GM23338 (cell line): ENCODE data around the gene NTN1.

Experiments used
- CREB1 ChIP-seq: fragments of 250-450 bp; sonication (Bioruptor Pico); IDR thresholded peaks from 2 replicates; pipeline ENCODE4 v1.5.0; 2020; ENCODE audit warnings: low read depth, mild to moderate bottlenecking, moderate library complexity
- EZH2 ChIP-seq: fragments of 200-600 bp; sonication (generic); IDR thresholded peaks from one replicate; pipeline ENCODE4 v1.8.0; 2017; ENCODE audit warnings: antibody characterized with exemption, mild to moderate bottlenecking, low read depth; ENCODE audit not compliant: unreplicated experiment
- EZH2phosphoT487 ChIP-seq: fragments of 200-600 bp; sonication (generic); IDR thresholded peaks from one replicate; pipeline ENCODE4 v1.8.1; 2018; ENCODE audit warnings: antibody characterized with exemption; ENCODE audit not compliant: unreplicated experiment
- JUNB ChIP-seq: IDR thresholded peaks from one replicate; pipeline ENCODE4 v1.6.1; 2016; ENCODE audit warnings: antibody characterized with exemption; ENCODE audit not compliant: unreplicated experiment
- NANOG ChIP-seq: IDR thresholded peaks from 2 replicates; pipeline ENCODE4 v1.6.1; 2016; ENCODE audit warnings: antibody characterized with exemption, borderline replicate concordance
- POLR2AphosphoS5 ChIP-seq: IDR thresholded peaks from 2 replicates; pipeline ENCODE4 v1.6.1; 2016; ENCODE audit warnings: antibody characterized with exemption, low read depth
- ZNF331 ChIP-seq: fragments of 250-450 bp; sonication (Bioruptor Pico); IDR thresholded peaks from 2 replicates; pipeline ENCODE4 v1.5.0; 2020; ENCODE audit warnings: low read depth, mild to moderate bottlenecking, moderate library complexity
- TF ChIP-seq, protein P1 (sequence below), 2 experiments: fragments of 200-600 bp in 1 of 2; sonication (generic) in 1 of 2; conservative IDR thresholded peaks; 2 replicates each; pipeline versions ENCODE4 v1.5.1 to v1.6.1; 2016 to 2017; ENCODE audit warnings: antibody characterized with exemption in 2 of 2, low read depth in 2 of 2, mild to moderate bottlenecking in 2 of 2, moderate library complexity in 1 of 2
- TF ChIP-seq, protein P2 (sequence below): IDR thresholded peaks from one replicate; pipeline ENCODE4 v1.6.1; 2018; ENCODE audit warnings: antibody characterized with exemption; ENCODE audit not compliant: unreplicated experiment
- TF ChIP-seq, protein P3 (sequence below): fragments of 250-450 bp; sonication (Bioruptor Pico); IDR thresholded peaks from 2 replicates; pipeline ENCODE4 v1.5.0; 2020; ENCODE audit warnings: mild to moderate bottlenecking, moderate library complexity
- TF ChIP-seq, protein P4 (sequence below): IDR thresholded peaks from 2 replicates; pipeline ENCODE4 v1.6.1; 2016; ENCODE audit warnings: antibody characterized with exemption

GRCh38 chr17:9109933-9110332 lies 88.6 kb downstream of the NTN1 start:
- TF ChIP-seq, protein P1, sequence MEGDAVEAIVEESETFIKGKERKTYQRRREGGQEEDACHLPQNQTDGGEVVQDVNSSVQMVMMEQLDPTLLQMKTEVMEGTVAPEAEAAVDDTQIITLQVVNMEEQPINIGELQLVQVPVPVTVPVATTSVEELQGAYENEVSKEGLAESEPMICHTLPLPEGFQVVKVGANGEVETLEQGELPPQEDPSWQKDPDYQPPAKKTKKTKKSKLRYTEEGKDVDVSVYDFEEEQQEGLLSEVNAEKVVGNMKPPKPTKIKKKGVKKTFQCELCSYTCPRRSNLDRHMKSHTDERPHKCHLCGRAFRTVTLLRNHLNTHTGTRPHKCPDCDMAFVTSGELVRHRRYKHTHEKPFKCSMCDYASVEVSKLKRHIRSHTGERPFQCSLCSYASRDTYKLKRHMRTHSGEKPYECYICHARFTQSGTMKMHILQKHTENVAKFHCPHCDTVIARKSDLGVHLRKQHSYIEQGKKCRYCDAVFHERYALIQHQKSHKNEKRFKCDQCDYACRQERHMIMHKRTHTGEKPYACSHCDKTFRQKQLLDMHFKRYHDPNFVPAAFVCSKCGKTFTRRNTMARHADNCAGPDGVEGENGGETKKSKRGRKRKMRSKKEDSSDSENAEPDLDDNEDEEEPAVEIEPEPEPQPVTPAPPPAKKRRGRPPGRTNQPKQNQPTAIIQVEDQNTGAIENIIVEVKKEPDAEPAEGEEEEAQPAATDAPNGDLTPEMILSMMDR (conservative IDR thresholded peaks at IDR 0.05; ENCODE audit: low read depth in 2 of 2): no peak
- TF ChIP-seq POLR2AphosphoS5: no peak
- TF ChIP-seq EZH2: no peak
- TF ChIP-seq EZH2phosphoT487: no peak
- TF ChIP-seq, protein P2, sequence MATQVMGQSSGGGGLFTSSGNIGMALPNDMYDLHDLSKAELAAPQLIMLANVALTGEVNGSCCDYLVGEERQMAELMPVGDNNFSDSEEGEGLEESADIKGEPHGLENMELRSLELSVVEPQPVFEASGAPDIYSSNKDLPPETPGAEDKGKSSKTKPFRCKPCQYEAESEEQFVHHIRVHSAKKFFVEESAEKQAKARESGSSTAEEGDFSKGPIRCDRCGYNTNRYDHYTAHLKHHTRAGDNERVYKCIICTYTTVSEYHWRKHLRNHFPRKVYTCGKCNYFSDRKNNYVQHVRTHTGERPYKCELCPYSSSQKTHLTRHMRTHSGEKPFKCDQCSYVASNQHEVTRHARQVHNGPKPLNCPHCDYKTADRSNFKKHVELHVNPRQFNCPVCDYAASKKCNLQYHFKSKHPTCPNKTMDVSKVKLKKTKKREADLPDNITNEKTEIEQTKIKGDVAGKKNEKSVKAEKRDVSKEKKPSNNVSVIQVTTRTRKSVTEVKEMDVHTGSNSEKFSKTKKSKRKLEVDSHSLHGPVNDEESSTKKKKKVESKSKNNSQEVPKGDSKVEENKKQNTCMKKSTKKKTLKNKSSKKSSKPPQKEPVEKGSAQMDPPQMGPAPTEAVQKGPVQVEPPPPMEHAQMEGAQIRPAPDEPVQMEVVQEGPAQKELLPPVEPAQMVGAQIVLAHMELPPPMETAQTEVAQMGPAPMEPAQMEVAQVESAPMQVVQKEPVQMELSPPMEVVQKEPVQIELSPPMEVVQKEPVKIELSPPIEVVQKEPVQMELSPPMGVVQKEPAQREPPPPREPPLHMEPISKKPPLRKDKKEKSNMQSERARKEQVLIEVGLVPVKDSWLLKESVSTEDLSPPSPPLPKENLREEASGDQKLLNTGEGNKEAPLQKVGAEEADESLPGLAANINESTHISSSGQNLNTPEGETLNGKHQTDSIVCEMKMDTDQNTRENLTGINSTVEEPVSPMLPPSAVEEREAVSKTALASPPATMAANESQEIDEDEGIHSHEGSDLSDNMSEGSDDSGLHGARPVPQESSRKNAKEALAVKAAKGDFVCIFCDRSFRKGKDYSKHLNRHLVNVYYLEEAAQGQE: no peak
- TF ChIP-seq, protein P3, sequence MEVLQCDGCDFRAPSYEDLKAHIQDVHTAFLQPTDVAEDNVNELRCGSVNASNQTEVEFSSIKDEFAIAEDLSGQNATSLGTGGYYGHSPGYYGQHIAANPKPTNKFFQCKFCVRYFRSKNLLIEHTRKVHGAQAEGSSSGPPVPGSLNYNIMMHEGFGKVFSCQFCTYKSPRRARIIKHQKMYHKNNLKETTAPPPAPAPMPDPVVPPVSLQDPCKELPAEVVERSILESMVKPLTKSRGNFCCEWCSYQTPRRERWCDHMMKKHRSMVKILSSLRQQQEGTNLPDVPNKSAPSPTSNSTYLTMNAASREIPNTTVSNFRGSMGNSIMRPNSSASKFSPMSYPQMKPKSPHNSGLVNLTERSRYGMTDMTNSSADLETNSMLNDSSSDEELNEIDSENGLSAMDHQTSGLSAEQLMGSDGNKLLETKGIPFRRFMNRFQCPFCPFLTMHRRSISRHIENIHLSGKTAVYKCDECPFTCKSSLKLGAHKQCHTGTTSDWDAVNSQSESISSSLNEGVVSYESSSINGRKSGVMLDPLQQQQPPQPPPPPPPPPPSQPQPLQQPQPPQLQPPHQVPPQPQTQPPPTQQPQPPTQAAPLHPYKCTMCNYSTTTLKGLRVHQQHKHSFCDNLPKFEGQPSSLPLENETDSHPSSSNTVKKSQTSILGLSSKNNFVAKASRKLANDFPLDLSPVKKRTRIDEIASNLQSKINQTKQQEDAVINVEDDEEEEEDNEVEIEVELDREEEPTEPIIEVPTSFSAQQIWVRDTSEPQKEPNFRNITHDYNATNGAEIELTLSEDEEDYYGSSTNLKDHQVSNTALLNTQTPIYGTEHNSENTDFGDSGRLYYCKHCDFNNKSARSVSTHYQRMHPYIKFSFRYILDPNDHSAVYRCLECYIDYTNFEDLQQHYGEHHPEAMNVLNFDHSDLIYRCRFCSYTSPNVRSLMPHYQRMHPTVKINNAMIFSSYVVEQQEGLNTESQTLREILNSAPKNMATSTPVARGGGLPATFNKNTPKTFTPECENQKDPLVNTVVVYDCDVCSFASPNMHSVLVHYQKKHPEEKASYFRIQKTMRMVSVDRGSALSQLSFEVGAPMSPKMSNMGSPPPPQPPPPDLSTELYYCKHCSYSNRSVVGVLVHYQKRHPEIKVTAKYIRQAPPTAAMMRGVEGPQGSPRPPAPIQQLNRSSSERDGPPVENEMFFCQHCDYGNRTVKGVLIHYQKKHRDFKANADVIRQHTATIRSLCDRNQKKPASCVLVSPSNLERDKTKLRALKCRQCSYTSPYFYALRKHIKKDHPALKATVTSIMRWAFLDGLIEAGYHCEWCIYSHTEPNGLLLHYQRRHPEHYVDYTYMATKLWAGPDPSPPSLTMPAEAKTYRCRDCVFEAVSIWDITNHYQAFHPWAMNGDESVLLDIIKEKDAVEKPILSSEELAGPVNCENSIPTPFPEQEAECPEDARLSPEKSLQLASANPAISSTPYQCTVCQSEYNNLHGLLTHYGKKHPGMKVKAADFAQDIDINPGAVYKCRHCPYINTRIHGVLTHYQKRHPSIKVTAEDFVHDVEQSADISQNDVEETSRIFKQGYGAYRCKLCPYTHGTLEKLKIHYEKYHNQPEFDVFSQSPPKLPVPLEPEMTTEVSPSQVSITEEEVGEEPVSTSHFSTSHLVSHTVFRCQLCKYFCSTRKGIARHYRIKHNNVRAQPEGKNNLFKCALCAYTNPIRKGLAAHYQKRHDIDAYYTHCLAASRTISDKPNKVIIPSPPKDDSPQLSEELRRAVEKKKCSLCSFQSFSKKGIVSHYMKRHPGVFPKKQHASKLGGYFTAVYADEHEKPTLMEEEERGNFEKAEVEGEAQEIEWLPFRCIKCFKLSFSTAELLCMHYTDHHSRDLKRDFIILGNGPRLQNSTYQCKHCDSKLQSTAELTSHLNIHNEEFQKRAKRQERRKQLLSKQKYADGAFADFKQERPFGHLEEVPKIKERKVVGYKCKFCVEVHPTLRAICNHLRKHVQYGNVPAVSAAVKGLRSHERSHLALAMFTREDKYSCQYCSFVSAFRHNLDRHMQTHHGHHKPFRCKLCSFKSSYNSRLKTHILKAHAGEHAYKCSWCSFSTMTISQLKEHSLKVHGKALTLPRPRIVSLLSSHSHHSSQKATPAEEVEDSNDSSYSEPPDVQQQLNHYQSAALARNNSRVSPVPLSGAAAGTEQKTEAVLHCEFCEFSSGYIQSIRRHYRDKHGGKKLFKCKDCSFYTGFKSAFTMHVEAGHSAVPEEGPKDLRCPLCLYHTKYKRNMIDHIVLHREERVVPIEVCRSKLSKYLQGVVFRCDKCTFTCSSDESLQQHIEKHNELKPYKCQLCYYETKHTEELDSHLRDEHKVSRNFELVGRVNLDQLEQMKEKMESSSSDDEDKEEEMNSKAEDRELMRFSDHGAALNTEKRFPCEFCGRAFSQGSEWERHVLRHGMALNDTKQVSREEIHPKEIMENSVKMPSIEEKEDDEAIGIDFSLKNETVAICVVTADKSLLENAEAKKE (CRISPR knock-in tag): no peak
- TF ChIP-seq, protein P4, sequence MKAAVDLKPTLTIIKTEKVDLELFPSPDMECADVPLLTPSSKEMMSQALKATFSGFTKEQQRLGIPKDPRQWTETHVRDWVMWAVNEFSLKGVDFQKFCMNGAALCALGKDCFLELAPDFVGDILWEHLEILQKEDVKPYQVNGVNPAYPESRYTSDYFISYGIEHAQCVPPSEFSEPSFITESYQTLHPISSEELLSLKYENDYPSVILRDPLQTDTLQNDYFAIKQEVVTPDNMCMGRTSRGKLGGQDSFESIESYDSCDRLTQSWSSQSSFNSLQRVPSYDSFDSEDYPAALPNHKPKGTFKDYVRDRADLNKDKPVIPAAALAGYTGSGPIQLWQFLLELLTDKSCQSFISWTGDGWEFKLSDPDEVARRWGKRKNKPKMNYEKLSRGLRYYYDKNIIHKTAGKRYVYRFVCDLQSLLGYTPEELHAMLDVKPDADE: no peak
- TF ChIP-seq CREB1 (CRISPR knock-in tag): no peak
- no peak for TF ChIP-seq ZNF331
- TF ChIP-seq NANOG: no peak
- TF ChIP-seq JUNB: no peak
